Measurements from ENCODE around the gene SPRY2.

The SPRY2 gene

DNA sequence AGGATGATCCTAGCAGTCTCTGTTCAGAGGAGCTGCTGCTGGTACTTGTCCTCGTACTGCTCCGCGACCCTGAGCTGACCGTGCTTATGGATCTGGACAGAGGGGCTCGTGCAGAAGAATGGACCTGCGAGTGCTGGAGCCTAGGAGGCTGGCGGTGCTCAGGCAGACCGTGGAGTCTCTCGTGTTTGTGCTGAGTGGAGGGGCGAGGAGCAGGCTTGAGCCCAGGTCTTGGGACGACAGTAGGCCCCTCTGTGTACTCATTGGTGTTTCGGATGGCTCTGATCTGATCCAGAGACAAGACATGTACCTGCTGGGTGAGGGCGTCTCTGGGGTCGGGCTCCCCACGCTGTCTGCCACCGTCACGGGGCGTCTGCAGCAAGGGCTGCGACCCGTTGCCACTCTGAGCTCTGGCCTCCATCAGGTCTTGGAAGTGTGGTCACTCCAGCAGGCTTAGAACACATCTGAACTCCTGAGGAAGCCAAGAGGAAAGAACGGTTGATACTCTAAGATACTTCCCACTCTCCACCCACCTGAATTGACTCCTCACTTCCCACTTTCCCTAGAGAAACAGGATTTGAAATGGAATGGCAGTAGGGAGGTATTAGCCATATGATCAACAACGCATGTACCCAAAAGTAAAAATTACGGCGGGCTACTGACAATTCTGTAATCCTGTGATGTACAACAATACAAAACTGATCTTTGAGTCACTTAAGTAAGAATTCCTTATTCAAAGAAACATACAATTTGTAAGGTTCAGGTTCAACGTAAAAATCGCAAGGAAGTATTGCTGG lies 3.4 kb downstream of the SPRY2 start:
- no peak overlapping the region for H3K27ac ChIP-seq (ENCODE audit: low read depth, low read length)
- H3K27me3 ChIP-seq (ENCODE audit: control insufficient read depth, low read length) = peaks cover 21% of the 10 kb centered on the region
- no peak overlapping the region for H3K4me3 ChIP-seq (ENCODE audit: low read length)
- no peak overlapping the region for H3K4me2 ChIP-seq (ENCODE audit: low read length)
- no peaks in the 10 kb centered on the region for H3K9me2 ChIP-seq (replicated peaks; ENCODE audit: control insufficient read depth, low read length)
- no peaks in the 10 kb centered on the region for H3K79me2 ChIP-seq (ENCODE audit: control insufficient read depth, low read length)
- H3K9me3 ChIP-seq (ENCODE audit: control insufficient read depth, insufficient read depth, low read length) = peaks cover 3% of the 10 kb centered on the region; the same call in 1 of the 2 replicates
- no peaks in the 10 kb centered on the region for H3F3A ChIP-seq (ENCODE audit: control insufficient read depth, insufficient read depth)
- no peaks in the 10 kb centered on the region for H3K36me3 ChIP-seq (ENCODE audit: control insufficient read depth, low read length)
- H4K20me1 ChIP-seq (ENCODE audit: control insufficient read depth, insufficient read depth, low read depth, low read length) = no peaks in the 10 kb centered on the region
- H3K4me1 ChIP-seq (ENCODE audit: control insufficient read depth, low read length) = no peaks in the 10 kb centered on the region
- no peak for TF ChIP-seq EZH2phosphoT487 (IDR thresholded peaks at IDR 0.05; ENCODE audit: borderline replicate concordance, low read length)
- TF ChIP-seq, protein P1, sequence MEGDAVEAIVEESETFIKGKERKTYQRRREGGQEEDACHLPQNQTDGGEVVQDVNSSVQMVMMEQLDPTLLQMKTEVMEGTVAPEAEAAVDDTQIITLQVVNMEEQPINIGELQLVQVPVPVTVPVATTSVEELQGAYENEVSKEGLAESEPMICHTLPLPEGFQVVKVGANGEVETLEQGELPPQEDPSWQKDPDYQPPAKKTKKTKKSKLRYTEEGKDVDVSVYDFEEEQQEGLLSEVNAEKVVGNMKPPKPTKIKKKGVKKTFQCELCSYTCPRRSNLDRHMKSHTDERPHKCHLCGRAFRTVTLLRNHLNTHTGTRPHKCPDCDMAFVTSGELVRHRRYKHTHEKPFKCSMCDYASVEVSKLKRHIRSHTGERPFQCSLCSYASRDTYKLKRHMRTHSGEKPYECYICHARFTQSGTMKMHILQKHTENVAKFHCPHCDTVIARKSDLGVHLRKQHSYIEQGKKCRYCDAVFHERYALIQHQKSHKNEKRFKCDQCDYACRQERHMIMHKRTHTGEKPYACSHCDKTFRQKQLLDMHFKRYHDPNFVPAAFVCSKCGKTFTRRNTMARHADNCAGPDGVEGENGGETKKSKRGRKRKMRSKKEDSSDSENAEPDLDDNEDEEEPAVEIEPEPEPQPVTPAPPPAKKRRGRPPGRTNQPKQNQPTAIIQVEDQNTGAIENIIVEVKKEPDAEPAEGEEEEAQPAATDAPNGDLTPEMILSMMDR (IDR thresholded peaks at IDR 0.05; ENCODE audit: low read depth, low read length, poor library complexity, severe bottlenecking) = no peak

DNA sequence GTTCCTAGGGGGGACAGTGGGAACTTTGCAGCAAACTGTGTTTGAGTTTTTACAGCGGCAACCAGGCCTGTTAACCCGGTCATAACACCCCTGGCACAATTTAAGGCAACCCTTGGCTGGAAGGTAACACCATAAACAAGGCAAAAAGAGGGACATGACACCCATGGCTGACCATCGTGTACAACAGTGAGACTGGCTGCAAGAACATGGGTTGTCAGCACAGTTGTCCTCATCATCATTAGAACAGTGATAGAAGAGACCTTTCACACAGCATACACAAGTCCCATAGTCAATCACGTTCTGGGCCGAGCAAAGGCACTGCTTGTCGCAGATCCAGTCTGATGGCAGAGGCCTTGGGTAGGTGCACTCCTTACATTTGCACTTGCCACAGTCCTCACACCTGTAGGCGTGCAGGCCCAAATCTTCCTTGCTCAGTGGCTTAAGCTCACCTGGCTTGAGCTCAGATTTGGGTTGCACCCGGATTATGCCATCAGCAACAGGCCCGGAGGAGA lies 4.1 kb downstream of the SPRY2 start:
- no peak overlapping the region for H3K4me3 ChIP-seq (ENCODE audit: low read length)
- H3K27ac ChIP-seq (ENCODE audit: low read depth, low read length) = no peak overlapping the region
- H3K27me3 ChIP-seq (ENCODE audit: control insufficient read depth, low read length) = peaks cover 21% of the 10 kb centered on the region
- TF ChIP-seq, protein P1 (IDR thresholded peaks at IDR 0.05; ENCODE audit: low read depth, low read length, poor library complexity, severe bottlenecking) = no peak
- no peak for TF ChIP-seq EZH2phosphoT487 (IDR thresholded peaks at IDR 0.05; ENCODE audit: borderline replicate concordance, low read length)
- H3K4me1 ChIP-seq (ENCODE audit: control insufficient read depth, low read length) = no peaks in the 10 kb centered on the region
- no peaks in the 10 kb centered on the region for H3K9me2 ChIP-seq (replicated peaks; ENCODE audit: control insufficient read depth, low read length)
- H3K36me3 ChIP-seq (ENCODE audit: control insufficient read depth, low read length) = no peaks in the 10 kb centered on the region
- H3K79me2 ChIP-seq (ENCODE audit: control insufficient read depth, low read length) = no peaks in the 10 kb centered on the region
- no peaks in the 10 kb centered on the region for H3F3A ChIP-seq (ENCODE audit: control insufficient read depth, insufficient read depth)
- no peak overlapping the region for H3K4me2 ChIP-seq (ENCODE audit: low read length)
- no peaks in the 10 kb centered on the region for H4K20me1 ChIP-seq (ENCODE audit: control insufficient read depth, insufficient read depth, low read depth, low read length)
- H3K9me3 ChIP-seq (ENCODE audit: control insufficient read depth, insufficient read depth, low read length) = peaks cover 3% of the 10 kb centered on the region; the same call in 1 of the 2 replicates

DNA sequence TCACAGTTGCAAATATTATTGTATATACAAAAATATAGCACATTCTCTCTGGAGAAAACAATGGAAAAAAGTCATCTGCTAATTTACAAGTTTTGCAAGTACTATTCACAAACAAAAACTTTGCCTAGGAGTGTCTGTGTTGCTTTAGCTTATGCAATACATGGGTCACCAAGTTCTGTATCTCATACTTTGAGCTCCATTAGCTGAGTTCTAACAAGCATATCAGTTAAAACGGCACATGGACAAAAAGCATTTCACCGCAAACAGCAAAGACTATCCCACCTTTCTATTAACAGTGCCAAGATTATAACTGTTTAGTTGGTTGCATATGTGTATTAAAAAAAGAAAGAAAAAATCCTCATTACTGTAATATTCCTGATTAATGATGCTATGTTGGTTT lies 4.6 kb downstream of the SPRY2 start:
- H3K9me2 ChIP-seq (replicated peaks; ENCODE audit: control insufficient read depth, low read length) = no peaks in the 10 kb centered on the region
- no peak overlapping the region for H3K4me3 ChIP-seq (ENCODE audit: low read length)
- H3K4me1 ChIP-seq (ENCODE audit: control insufficient read depth, low read length) = no peaks in the 10 kb centered on the region
- peaks cover 21% of the 10 kb centered on the region for H3K27me3 ChIP-seq (ENCODE audit: control insufficient read depth, low read length)
- H3K36me3 ChIP-seq (ENCODE audit: control insufficient read depth, low read length) = no peaks in the 10 kb centered on the region
- H3K9me3 ChIP-seq (ENCODE audit: control insufficient read depth, insufficient read depth, low read length) = peaks cover 3% of the 10 kb centered on the region; the same call in 1 of the 2 replicates
- no peak overlapping the region for H3K27ac ChIP-seq (ENCODE audit: low read depth, low read length)
- no peaks in the 10 kb centered on the region for H3K79me2 ChIP-seq (ENCODE audit: control insufficient read depth, low read length)
- no peak overlapping the region for H3K4me2 ChIP-seq (ENCODE audit: low read length)
- no peaks in the 10 kb centered on the region for H3F3A ChIP-seq (ENCODE audit: control insufficient read depth, insufficient read depth)
- TF ChIP-seq, protein P1 (IDR thresholded peaks at IDR 0.05; ENCODE audit: low read depth, low read length, poor library complexity, severe bottlenecking) = no peak
- no peak for TF ChIP-seq EZH2phosphoT487 (IDR thresholded peaks at IDR 0.05; ENCODE audit: borderline replicate concordance, low read length)
- no peaks in the 10 kb centered on the region for H4K20me1 ChIP-seq (ENCODE audit: control insufficient read depth, insufficient read depth, low read depth, low read length)
